Stomach (tissue), 4 donors: ENCODE results near the gene HBA1.

Experiments
- EP300 ChIP-seq: sonication (generic); formaldehyde crosslinking; IDR thresholded peaks from one replicate; pipeline ENCODE4 v1.6.1; 2017; ENCODE audit warnings: antibody characterized with exemption
- POLR2A ChIP-seq, 4 donors: fragments of 450-650 bp; IDR thresholded peaks; one replicate each; pipeline ENCODE4 v1.6.1; 2016; ENCODE audit warnings: antibody characterized with exemption in 4 of 4, control low read depth in 2 of 4, mild to moderate bottlenecking in 1 of 4, moderate library complexity in 1 of 4
- POLR2AphosphoS5 ChIP-seq, 3 donors: sonication (generic); formaldehyde crosslinking; IDR thresholded peaks; one replicate each; pipeline ENCODE4 v1.6.1; 2016; ENCODE audit warnings: antibody characterized with exemption in 3 of 3

GRCh38 chr16:185213-185612 lies 8.7 kb downstream of the HBA1 start:
- TF ChIP-seq EP300, result no peak
- TF ChIP-seq POLR2A (IDR thresholded peaks at IDR 0.05), result no peak
- TF ChIP-seq POLR2AphosphoS5 (IDR thresholded peaks at IDR 0.05), result no peak
